Heart left ventricle (tissue), 16 donors: ENCODE measurements around the gene PXT1. TPM values are rescaled to one million over a fixed set of nuclear protein-coding genes. Genes with fewer than 3 reads are reported as not detected.
"Not testable (repeated sequence)": the region's sequence is repeated elsewhere in the genome, so short reads cannot be mapped to it uniquely, and the experiment has no call there.

Experiments
- ATAC-seq, 4 donors: fragments of 200-7000 bp; cut with Tn5 transposase; one replicate each; pipeline ENCODE4 v1.9.1; 2020 to 2022; ENCODE audit warnings: moderate library complexity in 4 of 4, mild to moderate bottlenecking in 3 of 4, moderate number of reproducible peaks in 1 of 4
- DNase-seq, 5 donors: peaks; one replicate each; pipeline ENCODE4 v3.0.0-alpha.2; 2020
- H3K27ac ChIP-seq, 12 donors: fragments of 200-600 bp; sonication (generic) in 4 of 12; one replicate each; pipeline versions ENCODE4 v1.5.0 to v1.8.0; 2016 to 2022; ENCODE audit warnings: mild to moderate bottlenecking in 2 of 12
- H3K27me3 ChIP-seq, 9 donors: fragments of 200-600 bp; sonication (generic) in 2 of 9; one replicate each; pipeline versions ENCODE4 v1.5.1 to v1.8.0; 2016 to 2022; ENCODE audit warnings: mild to moderate bottlenecking in 3 of 9
- H3K36me3 ChIP-seq, 9 donors: fragments of 200-600 bp; sonication (generic) in 2 of 9; one replicate each; pipeline versions ENCODE4 v1.5.0 to v1.8.0; 2018 to 2022; ENCODE audit warnings: mild to moderate bottlenecking in 2 of 9
- H3K4me1 ChIP-seq, 12 donors: fragments of 200-600 bp; sonication (generic) in 4 of 12; one replicate each; pipeline versions ENCODE4 v1.5.0 to v1.8.0; 2016 to 2022; ENCODE audit warnings: mild to moderate bottlenecking in 3 of 12
- H3K4me3 ChIP-seq, 12 donors: fragments of 200-600 bp; sonication (generic) in 4 of 12; one replicate each; pipeline versions ENCODE4 v1.5.0 to v1.8.0; 2017 to 2022; ENCODE audit warnings: mild to moderate bottlenecking in 9 of 12, moderate library complexity in 4 of 12
- H3K9me3 ChIP-seq, 12 donors: fragments of 200-600 bp; sonication (generic) in 4 of 12; one replicate each; pipeline versions ENCODE4 v1.5.0 to v1.8.0; 2016 to 2022; ENCODE audit warnings: mild to moderate bottlenecking in 1 of 12
- CTCF ChIP-seq, 12 donors: fragments of 200-600 bp; sonication (generic) in 4 of 12; IDR thresholded peaks; one replicate each; pipeline versions ENCODE4 v1.5.0 to v1.8.0; 2018 to 2022; ENCODE audit warnings: antibody characterized with exemption in 12 of 12, mild to moderate bottlenecking in 5 of 12
- POLR2A ChIP-seq, 2 donors: fragments of 450-650 bp; IDR thresholded peaks; one replicate each; pipeline ENCODE4 v1.6.1; 2017; ENCODE audit warnings: antibody characterized with exemption in 2 of 2, mild to moderate bottlenecking in 2 of 2, moderate library complexity in 2 of 2
- WGBS, 4 donors: extraction: QIAGEN DNeasy Blood & Tissue Kit in 2 of 4; methylation state at CpG; one replicate each; pipeline versions ENCODE4 v1.1.5 to v1.1.7; 2013 to 2018; 5-methylcytosine and 5-hydroxymethylcytosine counted together
- intact Hi-C, 10 donors: fragments of 100-400 bp; cut with DNase I; formaldehyde crosslinking; loops; one replicate each; pipeline versions ENCODE4 v1.11.1 to v1.14.2; 2022
- polyA plus RNA-seq, 2 donors: library from polyadenylated mRNA; stranded (reverse); fragments of 200-250 nt; gene quantifications; one replicate each; pipeline ENCODE4 v1.2.3, GENCODE V29; 2013
- total RNA-seq, 9 donors: library from RNA; depleted of rRNA in 2 of 9; stranded (reverse); fragments of >200 nt in 2 of 9; fragmentation: NEBNext Ultra II Directional in 3 of 9; extraction: Animal tissue kit (Norgen Biotek cat#: 25700) in 3 of 9; gene quantifications; one replicate each; pipeline versions ENCODE4 v1.1.0 to v1.2.4, GENCODE V29; 2016 to 2023
- donor health status: ischemic (EF 13 %, LVEDD 7.1; RV severe dilation, severe dysfunction).
- donor health status: healthy with polysubstance abuse.
- donor health status: DM: no; HTN: yes; CAD: no.
- donor health status: DM: no; HTN: no; CAD: no.
- donor health status: ischemic (EF 25% LVEDD 6.9; RV normal size, moderate dysfunction).
- donor health status: ischemic (EF 25% LVEDD 5.7; RV mildly dilated, moderate dysfunction).
- donor health status: healthy.
- donor health status: DM: yes; HTN: yes; CAD: no.
- donor health status: ischemic (EF 35%, LVEDD 5.7; RV mildly dilated, moderate dysfunction).
- donor health status: nonischemic (EF 11% LVEDD 7.7; RV severe dilation, severe dysfunction).
- donor health status: DM: yes; HTN: yes; CAD: no.
- donor health status: PGD.
- donor health status: ischemic (EF 29% LVEDD 5.4; RV normal size, mild dysfunction).
- donor health status: nonischemic (EF 23%, LVEDD 6.1; RV moderate dilation, normal function).

Gene PXT1
- total and polyA plus RNA-seq, 11 donors, result 0.11 to 0.59 (median 0.32) TPM; not detected in 5

GRCh38 chr6:36367743-36368142 is 74.9 kb downstream of the PXT1 start:
- TF ChIP-seq POLR2A (IDR thresholded peaks at IDR 0.05), result no peak
- no peak for TF ChIP-seq CTCF (IDR thresholded peaks at IDR 0.05)
- Histone ChIP-seq H3K4me1 (peaks cover 0 to 8% (median 0%) of the 10 kb centered on the region in 12 donors), H3K4me3 (no peak overlapping the region), H3K27ac (no peak overlapping the region), H3K9me3 (no peaks in the 10 kb centered on the region), H3K36me3 (peaks cover 0 to 33% (median 0%) of the 10 kb centered on the region in 9 donors), H3K27me3 (no peaks in the 10 kb centered on the region)
- WGBS, 4 donors, result 93 to 99% (median 96%) methylated on average over 3 of the region's 3 CpGs
- intact Hi-C loops, result loop anchor here in 3 of 10 donors (10.0 kb wide), 2 partner anchors 243 to 343 kb away; partner anchors contain the start of genes MAPK14 (in 2 of the 3) and SLC26A8 (in 2 of the 3)
- no peak for DNase-seq
- no peak for ATAC-seq

GRCh38 chr6:36364669-36365479 is 77.8 kb downstream of the PXT1 start:
- peaks cover 0 to 9% (median 0%) of the 10 kb centered on the region in 9 donors for H3K27me3 ChIP-seq
- 78 to 86% (median 81%) methylated on average over 16 to 19 of the region's 19 CpGs for WGBS, 4 donors
- ATAC-seq, result no peak
- TF ChIP-seq CTCF (IDR thresholded peaks at IDR 0.05) (no peak), POLR2A (IDR thresholded peaks at IDR 0.05) (no peak)
- intact Hi-C loops, result loop anchor here in 6 of 10 donors (5.0 to 10.0 kb wide), 4 partner anchors 238 to 340 kb away; partner anchors contain the start of genes MAPK14 (in 2 of the 6) and SLC26A8 (in 2 of the 6)
- H3K27ac ChIP-seq, result no peak overlapping the region
- peaks cover 0 to 17% (median 6%) of the 10 kb centered on the region in 12 donors for H3K4me1 ChIP-seq
- peaks cover 0 to 21% (median 0%) of the 10 kb centered on the region in 9 donors for H3K36me3 ChIP-seq
- H3K9me3 ChIP-seq, result no peaks in the 10 kb centered on the region
- no peak for DNase-seq
- no peak overlapping the region for H3K4me3 ChIP-seq

GRCh38 chr6:36364061-36364635 is 78.5 kb downstream of the PXT1 start:
- 95 to 99% (median 98%) methylated on average over 15 to 34 of the region's 34 CpGs for WGBS, 4 donors
- not testable (repeated sequence) for H3K9me3 ChIP-seq, DNase-seq, ATAC-seq, H3K27ac ChIP-seq, H3K4me3 ChIP-seq, H3K27me3 ChIP-seq
- H3K36me3 ChIP-seq, result peaks cover 0 to 16% (median 0%) of the 10 kb centered on the region in 9 donors
- intact Hi-C loops, result loop anchor here in 6 of 10 donors (5.0 to 10.0 kb wide), 4 partner anchors 237 to 339 kb away; partner anchors contain the start of genes MAPK14 (in 2 of the 6) and SLC26A8 (in 2 of the 6)
- peaks cover 0 to 24% (median 6%) of the 10 kb centered on the region in 12 donors for H3K4me1 ChIP-seq

- H3K36me3 ChIP-seq, H3K9me3 ChIP-seq, ATAC-seq, H3K27me3 ChIP-seq, H3K27ac ChIP-seq, DNase-seq, H3K4me3 ChIP-seq: not testable (repeated sequence)
- peaks cover 0 to 32% (median 9%) of the 10 kb centered on the region in 12 donors for H3K4me1 ChIP-seq
- intact Hi-C loops, result loop anchor here in 6 of 10 donors (5.0 to 10.0 kb wide), 4 partner anchors 236 to 339 kb away; partner anchors contain the start of genes MAPK14 (in 2 of the 6) and SLC26A8 (in 2 of the 6)
- 84 to 95% (median 92%) methylated on average over 12 to 13 of the region's 13 CpGs for WGBS, 4 donors
Measured at GRCh38 chr6:36363371-36363752, 79.3 kb downstream of the PXT1 start.
